Measurements from ENCODE around the gene CXCR4. TPM values are rescaled to one million over a fixed set of nuclear protein-coding genes. Genes with fewer than 3 reads are reported as not detected.
A peak's percentile ranks its signal among the peaks of the same experiment; 100 is the strongest.
"Not testable (repeated sequence)": the region's sequence is repeated elsewhere in the genome, so short reads cannot be mapped to it uniquely, and the experiment has no call there.

CXCR4 gene
- total RNA-seq, 3 donors from 2014 or later: 17.6 to 28.5 (median 24.0) TPM

GRCh38 chr2:136113209-136113971 lies 4.6 kb downstream of the CXCR4 start:
- no peak for ATAC-seq
- no peaks in the 10 kb centered on the region for H3K9me3 Mint-ChIP-seq
- peaks cover 32% of the 10 kb centered on the region for H3K36me3 Mint-ChIP-seq (ENCODE audit: insufficient read depth)
- DNase-seq: no peak
- peaks cover 38% of the 10 kb centered on the region for H3K4me1 Mint-ChIP-seq (ENCODE audit: low read depth)
- peak overlapping the region; percentile 92 for H3K4me3 Mint-ChIP-seq
- H3K27me3 Mint-ChIP-seq (ENCODE audit: low read depth): no peaks in the 10 kb centered on the region

GRCh38 chr2:136112317-136113208 lies 5.4 kb downstream of the CXCR4 start:
- peaks cover 38% of the 10 kb centered on the region for H3K4me1 Mint-ChIP-seq (ENCODE audit: low read depth)
- no peak for DNase-seq
- no peak overlapping the region for H3K4me3 Mint-ChIP-seq

GRCh38 chr2:136111711-136112110 lies 6.2 kb downstream of the CXCR4 start:
- DNase-seq (no peak), ATAC-seq (no peak)
- Mint-ChIP-seq H3K9me3 (no peaks in the 10 kb centered on the region), H3K27me3 (ENCODE audit: low read depth) (no peaks in the 10 kb centered on the region), H3K36me3 (ENCODE audit: insufficient read depth) (peaks cover 32% of the 10 kb centered on the region), H3K4me1 (ENCODE audit: low read depth) (peaks cover 38% of the 10 kb centered on the region), H3K4me3 (no peak overlapping the region)

More at GRCh38 chr2:136112317-136113208, 5.4 kb downstream of the CXCR4 start:
- H3K27me3 Mint-ChIP-seq (ENCODE audit: low read depth): no peaks in the 10 kb centered on the region
- ATAC-seq: no peak
- H3K9me3 Mint-ChIP-seq: no peaks in the 10 kb centered on the region
- H3K36me3 Mint-ChIP-seq (ENCODE audit: insufficient read depth): peaks cover 32% of the 10 kb centered on the region

DNA sequence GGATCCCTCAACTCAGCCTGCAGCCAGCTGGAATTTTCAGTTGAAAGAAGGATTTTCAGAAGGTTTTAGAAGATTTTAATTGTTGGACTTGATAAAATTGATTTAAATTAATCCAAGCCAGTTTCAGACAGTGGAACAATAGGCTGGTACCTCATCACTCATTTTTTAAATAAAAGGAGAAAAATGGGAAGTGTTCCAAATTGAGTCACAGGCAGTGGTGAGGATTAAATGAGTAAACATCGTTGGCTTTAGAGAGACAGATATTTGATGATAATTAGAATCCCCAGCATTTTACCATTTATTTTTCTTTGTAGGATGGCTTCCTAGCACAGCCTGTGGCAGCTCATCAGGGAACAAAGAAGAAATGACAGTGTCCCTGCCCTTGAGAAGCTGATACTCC lies 7.4 kb downstream of the CXCR4 start:
- no peaks in the 10 kb centered on the region for H3K9me3 Mint-ChIP-seq
- peaks cover 31% of the 10 kb centered on the region for H3K36me3 Mint-ChIP-seq (ENCODE audit: insufficient read depth)
- H3K4me1 Mint-ChIP-seq (ENCODE audit: low read depth): peaks cover 31% of the 10 kb centered on the region
- no peak overlapping the region for H3K4me3 Mint-ChIP-seq
- DNase-seq (no peak), ATAC-seq (no peak)
- no peaks in the 10 kb centered on the region for H3K27me3 Mint-ChIP-seq (ENCODE audit: low read depth)

GRCh38 chr2:136108463-136108862 lies 9.5 kb downstream of the CXCR4 start:
- peaks cover 12% of the 10 kb centered on the region for H3K36me3 Mint-ChIP-seq (ENCODE audit: insufficient read depth)
- ATAC-seq: no peak
- no peak overlapping the region for H3K4me3 Mint-ChIP-seq
- H3K9me3 Mint-ChIP-seq: no peaks in the 10 kb centered on the region
- no peaks in the 10 kb centered on the region for H3K27me3 Mint-ChIP-seq (ENCODE audit: low read depth)
- no peak for DNase-seq
- H3K4me1 Mint-ChIP-seq (ENCODE audit: low read depth): peaks cover 12% of the 10 kb centered on the region

GRCh38 chr2:136107051-136108033 lies 10.6 kb downstream of the CXCR4 start:
- no peaks in the 10 kb centered on the region for H3K9me3 Mint-ChIP-seq
- no peaks in the 10 kb centered on the region for H3K27me3 Mint-ChIP-seq (ENCODE audit: low read depth)
- DNase-seq: no peak
- peaks cover 2% of the 10 kb centered on the region for H3K4me1 Mint-ChIP-seq (ENCODE audit: low read depth)
- peak; percentile 38 to 53 for ATAC-seq
- peaks cover 2% of the 10 kb centered on the region for H3K36me3 Mint-ChIP-seq (ENCODE audit: insufficient read depth)
- no peak overlapping the region for H3K4me3 Mint-ChIP-seq

DNA sequence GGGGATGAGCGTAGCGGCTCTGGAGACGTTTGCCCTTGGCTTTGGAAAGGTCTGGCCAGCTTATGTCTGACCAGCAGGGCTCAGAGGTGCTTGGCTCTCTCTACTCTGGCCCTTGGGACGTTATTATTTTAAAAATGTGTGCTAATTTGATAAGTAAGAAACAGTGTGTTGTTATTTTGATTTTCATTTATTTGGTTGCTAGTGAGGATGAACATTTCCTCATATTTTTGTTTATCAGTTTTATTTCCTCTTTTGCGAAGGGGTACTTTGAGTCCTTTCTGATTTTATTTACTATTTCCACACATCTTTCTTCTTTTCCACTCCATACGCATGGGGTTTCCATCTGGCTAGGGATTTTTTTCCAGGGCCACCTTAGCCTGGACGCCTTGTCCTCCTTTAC lies 11.4 kb downstream of the CXCR4 start:
- H3K9me3 Mint-ChIP-seq: no peaks in the 10 kb centered on the region
- no peaks in the 10 kb centered on the region for H3K27me3 Mint-ChIP-seq (ENCODE audit: low read depth)
- no peak overlapping the region for H3K4me3 Mint-ChIP-seq
- H3K36me3 Mint-ChIP-seq (ENCODE audit: insufficient read depth): no peaks in the 10 kb centered on the region
- no peak for DNase-seq
- no peak for ATAC-seq
- H3K4me1 Mint-ChIP-seq (ENCODE audit: low read depth): no peaks in the 10 kb centered on the region

GRCh38 chr2:136104977-136105376 lies 13.0 kb downstream of the CXCR4 start:
- no peaks in the 10 kb centered on the region for H3K4me1 Mint-ChIP-seq (ENCODE audit: low read depth)
- H3K27me3 Mint-ChIP-seq (ENCODE audit: low read depth): no peaks in the 10 kb centered on the region
- no peak overlapping the region for H3K4me3 Mint-ChIP-seq
- H3K9me3 Mint-ChIP-seq: no peaks in the 10 kb centered on the region
- DNase-seq (no peak), ATAC-seq (no peak)
- no peaks in the 10 kb centered on the region for H3K36me3 Mint-ChIP-seq (ENCODE audit: insufficient read depth)

- no peak for DNase-seq
- Mint-ChIP-seq H3K27me3 (ENCODE audit: low read depth) (no peaks in the 10 kb centered on the region), H3K36me3 (ENCODE audit: insufficient read depth) (no peaks in the 10 kb centered on the region), H3K9me3 (no peaks in the 10 kb centered on the region), H3K4me1 (ENCODE audit: low read depth) (no peaks in the 10 kb centered on the region), H3K4me3 (no peak overlapping the region)
- ATAC-seq: no peak
Measured at GRCh38 chr2:136101042-136101441, 16.9 kb downstream of the CXCR4 start.

- ATAC-seq (no peak), DNase-seq (no peak)
- no peak overlapping the region for H3K4me3 Mint-ChIP-seq
- H3K36me3 Mint-ChIP-seq (ENCODE audit: insufficient read depth): no peaks in the 10 kb centered on the region
- no peaks in the 10 kb centered on the region for H3K9me3 Mint-ChIP-seq
- no peaks in the 10 kb centered on the region for H3K4me1 Mint-ChIP-seq (ENCODE audit: low read depth)
- H3K27me3 Mint-ChIP-seq (ENCODE audit: low read depth): no peaks in the 10 kb centered on the region
Measured at GRCh38 chr2:136098441-136098840, 19.5 kb downstream of the CXCR4 start.

DNA sequence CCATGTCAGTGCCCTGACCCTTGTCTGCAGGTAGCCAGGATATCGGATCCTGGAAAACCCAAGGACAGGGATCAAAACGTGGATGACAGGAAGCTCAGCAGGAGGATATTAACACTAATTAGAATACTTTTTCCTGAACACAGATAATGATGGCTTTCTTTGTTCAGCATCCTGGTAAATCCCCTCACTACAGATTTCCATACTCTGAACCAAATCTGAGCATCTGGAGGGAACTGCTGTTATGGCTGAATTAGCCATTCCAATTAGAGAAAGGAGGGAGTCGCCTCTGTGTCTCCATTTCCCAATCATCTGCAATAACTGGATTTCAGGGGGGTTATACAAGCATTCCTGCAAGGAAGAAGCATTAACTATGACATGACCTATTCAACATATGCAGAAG lies 24.4 kb downstream of the CXCR4 start:
- peaks cover 13% of the 10 kb centered on the region for H3K4me1 Mint-ChIP-seq (ENCODE audit: low read depth)
- no peak for ATAC-seq
- H3K4me3 Mint-ChIP-seq: no peak overlapping the region
- no peaks in the 10 kb centered on the region for H3K9me3 Mint-ChIP-seq
- DNase-seq: no peak
- no peaks in the 10 kb centered on the region for H3K36me3 Mint-ChIP-seq (ENCODE audit: insufficient read depth)
- H3K27me3 Mint-ChIP-seq (ENCODE audit: low read depth): no peaks in the 10 kb centered on the region

GRCh38 chr2:136091899-136092298 lies 26.1 kb downstream of the CXCR4 start:
- H3K9me3 Mint-ChIP-seq: no peaks in the 10 kb centered on the region
- no peaks in the 10 kb centered on the region for H3K27me3 Mint-ChIP-seq (ENCODE audit: low read depth)
- peaks cover 13% of the 10 kb centered on the region for H3K4me1 Mint-ChIP-seq (ENCODE audit: low read depth)
- no peak for ATAC-seq
- H3K36me3 Mint-ChIP-seq (ENCODE audit: insufficient read depth): no peaks in the 10 kb centered on the region
- DNase-seq: no peak
- no peak overlapping the region for H3K4me3 Mint-ChIP-seq

DNA sequence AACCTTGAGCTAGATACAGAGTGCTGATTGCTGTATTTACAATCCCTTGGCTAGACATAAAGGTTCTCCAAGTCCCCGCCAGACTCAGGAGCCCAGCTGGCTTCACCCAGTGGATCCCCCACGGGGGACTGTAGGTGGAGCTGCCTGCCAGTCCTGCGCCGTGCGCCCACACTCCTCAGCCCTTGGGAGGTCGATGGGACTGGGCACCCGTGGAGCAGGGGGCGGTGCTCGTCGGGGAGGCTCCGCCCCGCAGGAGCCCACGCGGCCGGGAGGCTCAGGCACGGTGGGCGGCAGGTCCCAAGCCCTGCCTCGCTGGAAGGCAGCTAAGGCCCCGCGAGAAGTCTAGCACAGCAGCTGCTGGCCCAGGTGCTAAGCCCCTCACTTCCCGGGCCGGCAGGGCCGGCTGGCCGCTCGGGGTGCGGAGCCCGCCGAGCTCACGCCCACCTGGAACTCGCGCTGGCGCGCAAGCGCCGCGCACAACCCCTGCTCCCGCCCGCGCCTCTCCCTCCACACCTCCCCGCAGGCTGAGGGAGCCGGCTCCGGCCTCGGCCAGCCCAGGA lies 30.0 kb downstream of the CXCR4 start:
- H3K4me1 Mint-ChIP-seq (ENCODE audit: low read depth): peaks cover 13% of the 10 kb centered on the region
- not testable (repeated sequence) for H3K36me3 Mint-ChIP-seq (ENCODE audit: insufficient read depth); H3K27me3 Mint-ChIP-seq (ENCODE audit: low read depth); DNase-seq; H3K9me3 Mint-ChIP-seq; ATAC-seq; H3K4me3 Mint-ChIP-seq
